Inflammatory macrophage treated with lipopolysaccharide for 1 hour (primary cell): ENCODE measurements around the gene CHRNA10.

ENCODE experiments used
- DNase-seq, 2 donors: peaks; one replicate each; pipeline ENCODE4 v3.0.0-alpha.2; 2020 to 2022

CHRNA10 gene

DNA sequence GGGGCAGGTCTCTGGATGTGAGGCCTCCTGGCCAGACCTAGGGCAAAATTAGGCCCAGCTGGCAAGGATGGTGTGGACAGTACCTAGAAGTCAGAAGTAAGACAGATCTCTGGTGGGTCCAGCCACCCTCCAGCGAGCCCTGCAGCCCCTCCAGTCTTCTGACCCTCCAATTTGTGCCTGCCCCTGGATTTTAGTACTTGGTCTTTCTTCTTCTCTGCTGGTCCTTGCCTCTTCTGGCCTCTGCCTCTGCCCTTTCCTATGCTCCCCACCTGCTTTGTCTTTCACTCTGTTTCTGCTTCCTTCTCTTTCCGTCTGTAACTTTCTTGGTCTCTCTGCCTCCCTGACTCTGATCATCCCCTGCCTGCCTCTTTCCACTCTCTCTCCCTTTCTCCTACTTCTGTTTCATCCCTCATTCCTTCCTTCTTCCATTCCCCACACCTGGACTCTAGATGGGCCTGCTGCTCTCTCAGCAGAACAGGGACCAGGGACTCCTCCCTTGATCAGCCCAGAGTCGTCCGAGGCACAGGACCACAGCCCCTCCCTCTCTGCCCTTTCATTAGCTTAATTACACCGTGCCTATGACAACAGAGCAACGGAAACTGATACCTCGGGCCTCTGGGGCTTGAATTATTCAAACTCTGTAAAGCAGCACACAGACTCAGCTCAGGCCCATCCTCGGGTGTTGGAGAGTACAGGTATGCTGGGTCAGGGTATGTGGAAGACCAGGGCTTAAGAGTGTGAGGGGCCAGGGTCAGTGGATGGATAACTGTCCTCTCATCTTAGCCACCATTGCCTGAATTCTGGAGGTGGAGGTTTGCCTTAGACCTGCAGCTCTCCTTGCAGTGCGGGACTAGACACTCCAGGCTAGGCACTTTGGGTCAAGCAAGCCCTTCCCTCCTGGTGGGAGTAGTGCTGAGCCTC, at the start of gene CHRNA10:
CHRNA10 (minus strand) TSS at position 51 of the 921 bp plus-strand sequence. CDS start 72 bp downstream, outside the sequence.
- DNase-seq = no peak

DNA sequence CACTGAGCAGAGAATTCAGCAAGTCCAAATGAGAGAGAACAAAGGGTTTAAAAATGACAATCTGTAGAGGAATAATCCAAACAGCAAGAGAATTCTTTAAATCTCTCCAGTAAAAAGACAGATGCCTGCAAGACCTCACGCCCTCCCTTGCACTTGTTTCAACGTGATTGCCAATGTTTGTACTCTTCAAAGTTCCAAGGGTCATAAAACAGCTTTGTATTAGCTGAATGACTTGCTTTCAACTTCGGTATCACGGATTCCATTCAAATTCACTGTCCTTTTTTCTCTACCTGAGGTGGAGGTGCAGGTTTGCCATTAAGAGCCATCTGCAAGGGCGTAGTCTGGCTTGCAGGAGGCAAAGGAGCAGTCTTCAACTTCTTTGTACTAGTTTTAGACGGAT, 41.1 kb upstream of the CHRNA10 start:
- DNase-seq = no peak

- DNase-seq = no peak
Measured at GRCh38 chr11:3710485-3711259, 39.5 kb upstream of the CHRNA10 start.

DNA sequence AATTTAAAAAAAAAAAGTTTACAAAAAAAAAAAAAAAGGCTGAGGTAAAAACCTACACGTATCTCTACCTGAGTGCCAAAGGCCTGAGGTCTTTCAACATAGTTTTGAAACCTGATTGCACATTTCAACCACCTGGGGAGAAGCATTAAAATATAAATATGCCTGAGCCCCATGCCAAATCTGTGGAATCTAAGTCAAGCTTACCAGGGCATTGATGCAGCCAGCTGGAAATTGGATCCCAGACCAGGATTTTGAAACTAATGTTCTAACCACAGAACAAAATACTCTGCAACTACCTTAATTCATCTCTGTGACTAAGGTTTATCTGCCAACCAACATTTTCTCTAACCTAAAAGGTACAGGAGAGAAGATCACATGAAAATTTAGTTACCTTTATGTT, 38.8 kb upstream of the CHRNA10 start:
- no peak for DNase-seq

- no peak for DNase-seq
Measured at GRCh38 chr11:3707176-3707575, 36.0 kb upstream of the CHRNA10 start.

- no peak for DNase-seq
Measured at GRCh38 chr11:3703383-3703782, 32.2 kb upstream of the CHRNA10 start.

DNA sequence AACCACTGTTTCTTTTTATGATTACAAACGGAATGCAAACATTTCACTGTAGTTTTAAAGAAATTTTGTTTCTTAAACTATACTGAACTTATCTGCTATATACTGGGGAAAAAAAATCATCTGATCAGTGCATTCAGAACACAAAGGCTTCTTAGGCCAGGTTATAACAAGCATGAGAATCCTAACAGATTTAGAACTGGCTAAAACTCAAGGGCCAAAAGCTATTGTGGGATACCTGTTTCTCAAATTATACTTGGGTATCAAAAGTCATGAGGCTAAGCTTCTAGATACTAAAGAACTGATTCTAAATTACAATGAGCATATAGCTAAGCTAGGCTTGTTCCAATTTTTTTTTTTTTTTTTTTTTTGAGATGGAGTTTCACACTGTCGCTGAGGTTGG, 29.7 kb upstream of the CHRNA10 start:
- no peak for DNase-seq

DNA sequence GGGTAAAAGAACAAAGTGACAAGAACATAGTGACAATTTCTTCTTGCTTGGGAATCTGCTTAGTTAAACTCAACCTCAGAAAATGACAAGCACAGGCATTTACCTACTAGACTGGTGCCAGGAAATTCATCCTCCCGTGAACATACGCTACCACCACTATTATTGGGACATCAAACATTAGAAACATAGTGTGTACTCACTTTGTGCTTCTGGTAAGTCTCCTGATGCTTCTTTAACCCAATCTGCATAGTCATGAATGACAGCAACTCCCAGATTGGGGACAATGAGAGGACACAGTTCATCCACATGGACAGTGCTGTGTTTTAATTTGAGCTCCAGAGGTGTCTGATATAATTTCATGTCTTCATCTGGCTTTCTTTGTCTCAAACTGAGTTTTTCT, 29.2 kb upstream of the CHRNA10 start:
- DNase-seq = no peak

- DNase-seq = no peak
Measured at GRCh38 chr11:3686751-3687150, 15.6 kb upstream of the CHRNA10 start.

DNA sequence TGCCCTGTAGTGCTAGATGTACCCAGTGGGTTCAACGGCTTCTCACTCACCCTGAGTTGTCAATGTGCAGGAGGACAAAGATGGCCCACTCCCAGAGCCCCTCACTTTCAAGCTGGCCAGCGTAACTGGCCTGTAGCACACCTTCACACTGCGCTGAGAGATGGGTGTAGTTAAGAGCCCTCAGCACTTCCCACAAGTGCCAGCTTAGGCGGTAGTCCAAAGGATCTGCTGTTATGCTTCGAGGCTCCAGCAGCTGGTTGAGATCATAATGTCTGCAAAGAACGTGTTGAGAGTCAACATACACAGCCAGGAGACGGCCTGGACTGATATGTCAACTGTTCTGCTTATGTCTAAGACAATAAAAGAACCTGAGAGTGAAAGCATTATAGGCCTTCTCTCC, 14.7 kb upstream of the CHRNA10 start:
- no peak for DNase-seq

- DNase-seq = no peak
Measured at GRCh38 chr11:3684819-3685172, 13.6 kb upstream of the CHRNA10 start.

DNA sequence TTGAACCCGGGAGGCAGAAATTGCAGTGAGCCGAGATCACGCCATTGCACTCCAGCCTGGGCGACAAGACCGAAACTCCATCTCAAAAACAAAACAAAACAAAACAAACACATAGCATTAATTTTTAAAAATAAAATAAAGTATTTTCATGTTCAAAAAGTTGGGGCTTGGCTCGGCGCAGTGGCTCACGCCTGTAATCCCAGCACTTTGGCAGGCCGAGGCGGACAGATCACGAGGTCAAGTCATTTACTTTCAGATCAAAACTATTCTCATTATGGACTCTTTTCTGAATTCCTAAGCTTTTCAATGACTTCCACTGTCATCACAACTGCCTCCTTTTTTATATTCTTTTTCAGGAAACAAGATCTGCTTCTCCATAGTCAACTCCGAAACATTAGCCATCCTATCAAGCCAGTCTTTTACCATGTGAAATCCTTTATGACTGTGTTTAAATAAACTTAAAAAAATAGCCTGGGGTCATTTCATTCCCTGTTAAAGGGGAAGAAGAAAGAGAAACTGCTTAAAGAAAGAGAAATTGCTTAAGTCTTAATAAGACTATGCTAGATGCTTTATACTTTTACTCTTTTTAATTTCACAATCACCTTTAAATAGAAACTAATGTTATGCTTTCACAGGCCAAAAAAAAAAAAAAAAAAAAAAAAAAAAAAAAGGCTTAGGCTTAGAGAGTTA, 13.1 kb upstream of the CHRNA10 start:
- no peak for DNase-seq

- no peak for DNase-seq
Measured at GRCh38 chr11:3683039-3683438, 11.9 kb upstream of the CHRNA10 start.

GRCh38 chr11:3679077-3679476, 7.9 kb upstream of the CHRNA10 start:
- DNase-seq = no peak

- DNase-seq = no peak
Measured at GRCh38 chr11:3675971-3676370, 4.8 kb upstream of the CHRNA10 start.

DNA sequence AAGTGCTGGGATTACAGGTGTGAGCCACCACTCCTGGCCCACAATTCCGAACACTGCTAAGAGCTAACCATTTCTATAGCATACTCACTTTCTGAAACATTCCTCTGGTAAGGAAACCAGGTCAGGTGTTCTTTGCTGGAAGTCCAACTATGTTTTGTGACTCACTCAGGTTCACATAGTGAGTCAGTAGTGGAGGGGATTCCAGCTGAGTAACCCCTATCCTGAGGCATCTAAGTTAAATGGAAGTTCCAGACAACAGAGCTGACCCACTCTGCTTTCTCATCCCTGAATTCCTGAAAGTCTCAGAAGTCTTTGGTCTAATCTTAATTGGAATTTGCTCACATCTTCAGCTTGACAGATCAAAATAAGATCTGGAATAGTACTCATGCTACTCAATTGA, 3.0 kb upstream of the CHRNA10 start:
- no peak for DNase-seq

DNA sequence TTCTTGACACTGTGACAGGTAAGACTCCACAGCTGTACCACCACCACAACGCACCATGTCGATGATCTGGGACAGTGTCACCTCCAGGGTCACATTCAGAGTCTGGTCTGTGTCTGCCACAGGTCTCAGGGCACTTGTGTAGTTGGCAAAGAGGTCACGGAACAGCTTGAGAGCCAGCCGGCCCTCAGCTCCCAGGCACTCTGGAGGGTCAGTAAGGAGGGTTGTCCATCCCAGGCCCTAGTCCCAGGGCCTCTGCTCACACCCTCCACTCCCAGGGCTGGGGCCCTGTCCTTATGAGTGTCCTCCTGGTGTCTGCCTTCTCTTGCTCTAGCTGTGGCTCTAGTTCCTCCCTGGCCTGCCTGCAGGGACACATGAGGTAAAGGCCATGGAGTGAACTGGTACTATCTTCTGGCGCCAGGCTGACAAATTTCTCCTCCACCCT, 1.4 kb downstream of the CHRNA10 start:
- no peak for DNase-seq

DNA sequence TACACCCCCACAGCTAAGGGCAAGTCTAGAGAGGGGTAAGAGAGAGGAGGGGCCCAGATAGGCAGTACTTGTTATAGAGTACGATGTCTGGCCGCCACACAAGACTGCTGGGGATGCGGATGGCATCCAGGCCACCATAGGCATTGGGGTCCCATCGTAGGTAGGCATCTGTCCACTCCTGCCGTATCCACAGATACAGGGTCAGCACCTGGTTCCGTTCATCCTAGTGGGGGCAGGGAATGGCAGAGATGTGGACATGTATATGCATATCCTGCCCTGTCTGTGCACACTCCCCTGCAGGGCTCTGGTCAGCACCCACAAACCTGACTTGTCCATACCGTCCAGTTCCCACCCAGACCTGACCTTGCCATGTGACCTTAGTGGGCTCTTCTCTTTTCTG, 2.1 kb downstream of the CHRNA10 start:
- no peak for DNase-seq

GRCh38 chr11:3667149-3668035, 3.8 kb downstream of the CHRNA10 start:
- DNase-seq = no peak

DNA sequence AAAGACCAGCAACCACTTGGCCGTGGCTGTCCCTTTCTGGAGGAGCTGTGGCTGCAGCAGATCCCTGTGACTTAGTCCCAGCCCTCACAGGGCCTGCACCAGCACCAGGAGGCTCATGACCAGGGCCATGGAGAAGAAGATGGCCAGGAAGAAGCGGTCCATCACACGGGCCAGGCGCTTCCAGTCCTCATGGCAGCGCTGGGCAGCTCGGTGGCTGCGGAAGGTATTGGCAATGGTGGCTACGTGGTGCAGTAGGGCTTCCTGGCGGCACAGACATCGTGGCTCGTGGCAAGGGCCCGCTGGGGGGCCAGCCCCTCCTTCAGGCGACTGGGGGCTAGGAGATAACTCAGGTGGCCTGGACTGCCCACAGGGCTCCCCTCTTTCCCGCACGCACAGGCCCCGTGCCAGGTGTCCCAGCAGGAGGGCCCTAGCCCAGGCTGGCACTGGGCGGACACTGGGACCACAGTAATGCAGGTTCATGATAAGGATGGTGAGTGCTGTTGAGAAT, 5.1 kb downstream of the CHRNA10 start:
- DNase-seq = no peak

GRCh38 chr11:3665336-3666022, 5.7 kb downstream of the CHRNA10 start:
- peak; percentile 16 to 33 for DNase-seq
